Thymus (tissue), 14 donors: ENCODE measurements around the gene NAGS. TPM values are rescaled to one million over a fixed set of nuclear protein-coding genes. Genes with fewer than 3 reads are reported as not detected.
A peak's percentile ranks its signal among the peaks of the same experiment; 100 is the strongest.
"Not testable (repeated sequence)": the region's sequence is repeated elsewhere in the genome, so short reads cannot be mapped to it uniquely, and the experiment has no call there.

Source experiments
- DNase-seq, 9 donors: peaks; one replicate each; pipeline ENCODE4 v3.0.0-alpha.2; 2013; ENCODE audit warnings: low spot score in 9 of 9, low read depth in 6 of 9, missing footprints in 1 of 9
- H3K27ac ChIP-seq, 2 donors: one replicate each; pipeline ENCODE4 v1.5.1; 2013; ENCODE audit warnings: control low read depth in 1 of 2, low read depth in 1 of 2, low read length in 1 of 2, mild to moderate bottlenecking in 1 of 2, moderate library complexity in 1 of 2
- H3K27me3 ChIP-seq, 2 donors: one replicate each; pipeline ENCODE4 v1.5.1; 2013; ENCODE audit warnings: low read length in 1 of 2; ENCODE audit not compliant: control insufficient read depth in 2 of 2, insufficient read depth in 1 of 2
- H3K36me3 ChIP-seq, 2 donors: one replicate each; pipeline ENCODE4 v1.5.1; 2013; ENCODE audit warnings: low read length in 1 of 2, mild to moderate bottlenecking in 1 of 2, moderate library complexity in 1 of 2; ENCODE audit not compliant: control insufficient read depth in 2 of 2, insufficient read depth in 2 of 2
- H3K4me1 ChIP-seq, 2 donors: one replicate each; pipeline ENCODE4 v1.5.1; 2013; ENCODE audit warnings: low read length in 2 of 2; ENCODE audit not compliant: control insufficient read depth in 2 of 2, insufficient read depth in 2 of 2
- H3K4me3 ChIP-seq, 2 donors: one replicate each; pipeline ENCODE4 v1.5.1; 2013; ENCODE audit warnings: low read length in 2 of 2, control low read depth in 1 of 2, mild to moderate bottlenecking in 1 of 2
- H3K9me3 ChIP-seq, 2 donors: one replicate each; pipeline ENCODE4 v1.5.1; 2013; ENCODE audit warnings: low read length in 1 of 2, mild to moderate bottlenecking in 1 of 2; ENCODE audit not compliant: control insufficient read depth in 2 of 2, insufficient read depth in 1 of 2
- WGBS: extraction: QIAGEN DNeasy Blood & Tissue Kit; methylation state at CpG from one replicate; pipeline ENCODE4 v1.1.7; 2013; 5-methylcytosine and 5-hydroxymethylcytosine counted together
- long read RNA-seq, 10 donors: transcript quantifications; one replicate each; lab custom pipeline, GENCODE V29; 2026
- polyA plus RNA-seq: library from polyadenylated mRNA; stranded (reverse); fragments of 200-250 nt; gene quantifications from one replicate; pipeline ENCODE4 v1.2.3, GENCODE V29; 2013
- total RNA-seq: library from RNA; stranded (reverse); fragments of 120-200 nt; gene quantifications from one replicate; pipeline ENCODE4 v1.2.4, GENCODE V29; 2013
- donor health status: healthy.

NAGS gene, protein sequence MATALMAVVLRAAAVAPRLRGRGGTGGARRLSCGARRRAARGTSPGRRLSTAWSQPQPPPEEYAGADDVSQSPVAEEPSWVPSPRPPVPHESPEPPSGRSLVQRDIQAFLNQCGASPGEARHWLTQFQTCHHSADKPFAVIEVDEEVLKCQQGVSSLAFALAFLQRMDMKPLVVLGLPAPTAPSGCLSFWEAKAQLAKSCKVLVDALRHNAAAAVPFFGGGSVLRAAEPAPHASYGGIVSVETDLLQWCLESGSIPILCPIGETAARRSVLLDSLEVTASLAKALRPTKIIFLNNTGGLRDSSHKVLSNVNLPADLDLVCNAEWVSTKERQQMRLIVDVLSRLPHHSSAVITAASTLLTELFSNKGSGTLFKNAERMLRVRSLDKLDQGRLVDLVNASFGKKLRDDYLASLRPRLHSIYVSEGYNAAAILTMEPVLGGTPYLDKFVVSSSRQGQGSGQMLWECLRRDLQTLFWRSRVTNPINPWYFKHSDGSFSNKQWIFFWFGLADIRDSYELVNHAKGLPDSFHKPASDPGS
- total RNA-seq: 1.3 TPM
- polyA plus RNA-seq: 1.6 TPM
- long read RNA-seq, donor 1: 0 reads
- long read RNA-seq, donor 2: 0 reads
- long read RNA-seq, donor 3: 0 reads
- long read RNA-seq, donor 4, partial matches to known transcripts: 0 of 28 reads
- long read RNA-seq, donor 4, other reads (novel, unspliced or antisense): 28 of 28 reads
- long read RNA-seq, donor 5: 0 reads
- long read RNA-seq, donor 6: 0 reads
- long read RNA-seq, donor 7: 0 reads
- long read RNA-seq, donor 8: 0 reads
- long read RNA-seq, donor 9: 0 reads
- long read RNA-seq, donor 10: 0 reads

DNA sequence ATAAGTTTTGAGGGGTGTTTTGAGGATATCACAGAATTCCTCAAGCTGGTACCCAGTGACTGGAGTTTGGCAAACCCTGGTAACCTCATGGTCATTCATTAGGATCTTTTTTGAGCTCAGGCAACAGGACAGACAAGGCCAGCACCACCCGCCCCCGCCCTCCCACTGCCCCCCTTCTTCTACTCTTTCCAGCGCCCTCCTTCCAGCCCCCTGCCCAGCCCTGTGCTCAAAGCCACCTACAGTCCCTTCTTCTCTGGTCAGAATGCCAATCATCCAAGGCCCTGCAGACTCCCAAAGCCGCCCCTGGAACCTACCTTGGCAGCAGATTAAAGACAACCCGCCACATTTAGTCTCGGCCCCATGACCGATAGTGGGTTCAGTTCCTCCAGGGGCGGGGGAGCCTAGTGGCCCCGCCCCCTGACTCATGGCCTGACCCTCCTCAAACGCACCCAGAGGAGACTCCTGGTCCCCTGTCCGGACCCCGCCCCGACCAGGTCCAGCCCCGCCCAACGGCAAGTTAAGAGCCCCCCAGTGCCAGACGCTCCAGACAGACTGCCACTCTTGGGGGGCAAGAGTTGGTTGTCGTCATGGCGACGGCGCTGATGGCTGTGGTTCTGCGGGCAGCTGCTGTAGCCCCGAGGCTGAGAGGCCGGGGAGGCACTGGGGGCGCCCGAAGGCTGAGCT, at the start of gene NAGS:
TSS of gene NAGS (plus strand) at position 546 of the 684 bp plus-strand sequence. CDS start at position 588, 42 bp downstream.
- Histone ChIP-seq H3K4me3 (peak within 1 kb of the TSS in 1 of 2 donors; percentile 20), H3K9me3 (peaks cover 0 to 5% of the 10 kb centered on the region in 2 donors), H3K27me3 (peaks cover 50 to 92% of the 10 kb centered on the region in 2 donors), H3K27ac (no peak within 1 kb of the TSS), H3K36me3 (no peaks in the 10 kb centered on the region), H3K4me1 (peaks cover 18 to 39% of the 10 kb centered on the region in 2 donors)
- DNase-seq: no peak
- WGBS: 16% methylated on average over 25 of the region's 25 CpGs

DNA sequence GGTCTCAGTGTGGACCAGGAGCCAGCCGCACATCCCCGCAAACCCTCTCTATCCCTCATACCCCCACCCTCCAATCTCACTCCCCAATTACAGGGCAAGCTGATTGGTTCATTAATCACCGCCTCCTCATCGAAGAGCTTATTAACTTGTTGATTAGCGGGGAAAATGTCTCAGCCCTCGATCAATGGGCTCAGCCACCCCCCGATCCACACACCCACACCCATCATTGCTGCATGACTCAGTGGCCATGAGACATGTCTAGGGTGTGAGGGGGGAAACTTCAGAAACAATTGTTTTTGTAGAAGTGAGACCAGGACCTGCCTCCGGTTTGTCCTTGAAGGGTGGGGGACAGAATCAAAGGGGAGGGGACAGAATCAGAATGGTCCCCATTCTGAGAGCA, 48.2 kb upstream of the NAGS start:
- no peak for DNase-seq
- Histone ChIP-seq H3K4me3 (no peak overlapping the region), H3K4me1 (peaks cover 0 to 5% of the 10 kb centered on the region in 2 donors), H3K9me3 (no peaks in the 10 kb centered on the region), H3K27me3 (peaks cover 30 to 71% of the 10 kb centered on the region in 2 donors), H3K27ac (no peak overlapping the region), H3K36me3 (no peaks in the 10 kb centered on the region)
- 84% methylated on average over 8 of the region's 8 CpGs for WGBS

DNA sequence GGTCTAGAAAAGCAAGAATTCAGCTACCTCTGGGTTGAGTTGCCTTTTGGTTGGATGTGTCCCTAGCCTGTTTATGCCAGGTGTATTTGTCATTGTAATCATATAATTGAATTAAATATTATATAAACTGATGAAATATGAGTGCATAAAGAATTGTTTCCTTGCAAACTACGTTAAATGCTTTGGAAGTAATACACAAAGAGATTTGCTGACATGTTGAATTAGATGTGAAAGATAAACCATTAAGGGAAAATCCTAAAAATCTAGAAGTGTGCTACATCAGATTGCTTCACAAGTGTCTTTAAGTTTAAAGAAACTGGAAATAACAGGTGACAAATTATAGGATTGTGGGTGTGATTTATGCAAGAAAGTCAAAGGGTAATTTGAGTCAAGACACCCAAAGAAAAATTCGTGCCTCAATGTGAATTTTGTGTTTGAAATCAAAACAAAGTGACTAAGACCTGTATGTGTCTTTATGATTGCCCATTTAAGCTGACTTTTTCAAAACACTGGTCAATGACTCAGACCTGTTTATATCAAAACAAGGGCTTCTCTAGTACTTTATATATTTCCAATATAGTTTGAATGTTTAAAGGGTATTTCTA, 45.6 kb upstream of the NAGS start:
- H3K27me3 ChIP-seq: peaks cover 6 to 52% of the 10 kb centered on the region in 2 donors

DNA sequence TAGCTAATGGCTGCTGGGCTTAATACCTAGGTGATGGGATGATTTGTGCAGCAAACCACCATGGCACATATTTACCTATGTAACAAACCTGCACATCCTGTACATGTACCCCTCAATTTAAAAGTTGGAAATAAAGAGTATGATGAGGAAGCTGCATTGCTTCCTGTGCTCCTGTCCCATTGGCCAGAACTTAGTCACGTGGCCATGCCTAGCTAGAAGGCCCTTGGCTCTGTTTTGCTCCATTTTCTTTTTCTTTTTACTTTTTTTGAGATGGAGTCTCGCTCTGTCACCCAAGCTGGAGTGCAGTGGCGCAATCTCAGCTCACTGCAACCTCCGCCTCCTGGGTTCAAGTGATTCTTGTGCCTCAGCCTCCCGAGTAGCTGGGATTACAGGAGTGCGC, 43.1 kb upstream of the NAGS start:
- H3K27me3 ChIP-seq: peaks cover 2 to 30% of the 10 kb centered on the region in 2 donors
- WGBS: 95% methylated on average over 6 of the region's 6 CpGs
- H3K27ac ChIP-seq, H3K4me1 ChIP-seq, H3K36me3 ChIP-seq, H3K9me3 ChIP-seq, H3K4me3 ChIP-seq, DNase-seq: not testable (repeated sequence)

More for the DNA sequence above, 45.6 kb upstream of the NAGS start:
- no peak overlapping the region for H3K27ac ChIP-seq
- no peaks in the 10 kb centered on the region for H3K36me3 ChIP-seq
- no peak overlapping the region for H3K4me3 ChIP-seq
- H3K4me1 ChIP-seq: no peaks in the 10 kb centered on the region
- no peaks in the 10 kb centered on the region for H3K9me3 ChIP-seq
- 80% methylated on average over 2 of the region's 2 CpGs for WGBS
- no peak for DNase-seq

DNA sequence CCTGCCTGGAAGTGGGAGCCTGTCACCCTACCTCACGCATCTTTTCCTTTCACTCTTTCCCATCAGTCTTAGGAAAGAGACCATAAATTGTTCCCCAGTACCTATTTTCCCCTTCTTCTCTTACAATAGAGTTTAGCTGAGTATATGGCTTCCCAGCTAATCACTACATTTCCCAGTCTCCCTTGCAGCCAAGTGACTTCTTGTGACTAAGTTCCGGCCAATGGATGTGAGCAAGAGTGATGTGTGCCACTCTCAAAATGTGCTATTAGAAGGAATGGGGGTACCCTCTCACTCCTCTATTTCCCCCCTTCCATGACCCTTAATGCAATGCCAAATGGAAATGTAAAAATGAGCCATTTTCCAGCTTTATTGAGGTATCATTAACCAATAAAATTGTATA, 42.5 kb upstream of the NAGS start:
- no peak overlapping the region for H3K27ac ChIP-seq
- no peaks in the 10 kb centered on the region for H3K4me1 ChIP-seq
- H3K27me3 ChIP-seq: peaks cover 2 to 26% of the 10 kb centered on the region in 2 donors
- WGBS: 96% methylated on average over 2 of the region's 2 CpGs
- no peaks in the 10 kb centered on the region for H3K9me3 ChIP-seq
- H3K4me3 ChIP-seq: no peak overlapping the region
- H3K36me3 ChIP-seq: no peaks in the 10 kb centered on the region
- DNase-seq: no peak

DNA sequence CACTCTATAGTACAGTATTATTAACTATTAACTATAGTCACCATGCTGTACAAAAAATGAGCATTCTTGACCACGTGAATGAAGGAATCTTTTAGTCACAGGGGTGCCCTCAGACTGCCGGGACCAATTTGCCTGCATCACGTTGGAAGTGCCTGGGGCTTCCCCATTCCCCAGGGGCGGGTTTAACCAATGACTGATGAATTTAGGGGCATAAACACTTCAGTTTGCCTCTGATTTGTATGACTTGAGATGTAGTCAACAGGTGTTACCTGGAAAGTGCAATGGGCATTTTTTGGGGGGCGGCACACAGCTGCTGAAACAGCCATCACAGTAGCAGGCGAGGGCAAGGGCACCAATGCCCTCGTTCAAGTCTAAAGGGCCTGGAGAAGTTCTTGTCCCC, 41.9 kb upstream of the NAGS start:
- Histone ChIP-seq H3K4me3 (no peak overlapping the region), H3K27me3 (peaks cover 2 to 27% of the 10 kb centered on the region in 2 donors), H3K27ac (no peak overlapping the region), H3K4me1 (no peaks in the 10 kb centered on the region), H3K36me3 (no peaks in the 10 kb centered on the region), H3K9me3 (no peaks in the 10 kb centered on the region)
- WGBS: 78% methylated on average over 7 of the region's 7 CpGs
- no peak for DNase-seq

DNA sequence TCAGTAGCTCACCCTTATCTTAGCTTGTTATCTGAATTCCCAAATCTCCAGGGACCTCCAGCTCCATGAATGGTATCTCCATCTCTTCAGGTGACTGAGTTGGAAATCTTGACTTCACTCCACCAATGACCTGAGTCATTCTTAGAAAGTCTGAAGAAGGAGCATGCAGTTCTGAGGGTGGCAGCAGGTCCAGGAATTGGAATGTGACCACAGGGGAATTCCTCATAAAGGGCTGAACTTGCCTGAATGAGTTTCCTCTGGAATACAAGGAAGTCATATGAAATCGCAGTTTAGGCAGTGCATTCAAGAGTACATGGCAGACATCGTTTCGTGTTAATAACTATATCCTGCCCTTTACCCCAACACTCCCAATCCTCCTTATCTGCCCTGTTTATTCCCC, 38.1 kb upstream of the NAGS start:
- 92% methylated on average over 3 of the region's 3 CpGs for WGBS
- Histone ChIP-seq H3K27me3 (peaks cover 2 to 14% of the 10 kb centered on the region in 2 donors), H3K9me3 (no peaks in the 10 kb centered on the region), H3K4me1 (no peaks in the 10 kb centered on the region), H3K4me3 (no peak overlapping the region), H3K36me3 (no peaks in the 10 kb centered on the region), H3K27ac (no peak overlapping the region)
- DNase-seq: no peak

DNA sequence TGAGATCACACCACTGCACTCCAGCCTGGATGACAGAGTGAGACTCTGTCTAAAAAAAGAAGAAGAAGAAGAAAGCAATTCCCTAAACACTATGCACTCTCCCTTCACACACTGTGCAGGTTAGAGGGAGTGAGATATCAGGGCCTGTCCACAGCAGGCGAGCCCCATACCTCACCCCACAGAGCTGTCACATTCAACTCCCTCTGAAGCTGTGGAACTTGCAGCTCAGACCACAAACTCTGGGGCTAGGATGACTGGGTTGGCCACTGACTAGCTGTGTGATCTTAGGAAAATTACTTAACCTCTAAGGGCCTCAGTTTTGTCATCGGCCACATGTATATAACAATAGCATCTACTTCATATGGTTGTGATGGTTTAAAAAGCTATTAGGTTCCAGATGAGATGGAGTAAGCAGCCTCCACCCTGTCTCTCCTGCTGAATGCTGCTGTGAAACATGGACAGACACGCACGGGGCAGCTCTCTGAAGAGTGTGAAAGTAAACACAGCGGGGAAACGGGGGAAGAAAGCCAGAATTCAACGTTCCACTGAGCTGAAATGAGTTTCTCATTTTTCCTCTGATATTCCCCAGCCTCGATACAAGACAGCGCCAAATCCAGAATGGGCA, 37.1 kb upstream of the NAGS start:
- no peak overlapping the region for H3K4me3 ChIP-seq
- WGBS: 76% methylated on average over 9 of the region's 9 CpGs

More for the DNA sequence above, 37.1 kb upstream of the NAGS start:
- Histone ChIP-seq H3K27ac (no peak overlapping the region), H3K9me3 (no peaks in the 10 kb centered on the region), H3K36me3 (no peaks in the 10 kb centered on the region), H3K4me1 (no peaks in the 10 kb centered on the region), H3K27me3 (peaks cover 2 to 14% of the 10 kb centered on the region in 2 donors)
- DNase-seq: no peak
